ENCODE data around the gene IL34. TPM values are rescaled to one million over a fixed set of nuclear protein-coding genes. Genes with fewer than 3 reads are reported as not detected.

IL34 gene
- total and polyA plus RNA-seq, 2 of the 13 experiments (the other 11 are each of a cell fraction or from before 2014, with no cell fraction given): 1.2 to 1.3 TPM

- TF ChIP-seq AFF4 (CRISPR knock-in tag; IDR thresholded peaks at IDR 0.05): no peak
- TF ChIP-seq NR2C2 (CRISPR knock-in tag; IDR thresholded peaks at IDR 0.05; ENCODE audit: borderline replicate concordance): no peak
- TF ChIP-seq ZNF430 (CRISPR knock-in tag; IDR thresholded peaks at IDR 0.05): no peak
- TF ChIP-seq ZNF230 (CRISPR knock-in tag; IDR thresholded peaks at IDR 0.05): peak; percentile 57; the same call in 1 of the 2 replicates
- TF ChIP-seq SALL2 (CRISPR knock-in tag; IDR thresholded peaks at IDR 0.05): no peak
- TF ChIP-seq FOXJ3 (CRISPR knock-in tag; IDR thresholded peaks at IDR 0.05; ENCODE audit: borderline replicate concordance): no peak
- no peak for TF ChIP-seq ZNF44 (CRISPR knock-in tag; IDR thresholded peaks at IDR 0.05)
- 0 out of 2 replicates have a peak, but pooled peaks have one; percentile 2 for TF ChIP-seq MXD4 (CRISPR knock-in tag; IDR thresholded peaks at IDR 0.05)
- no peak for TF ChIP-seq MATR3 (CRISPR knock-in tag; IDR thresholded peaks at IDR 0.05)
- no peak for TF ChIP-seq FOXC1 (CRISPR knock-in tag; IDR thresholded peaks at IDR 0.05; ENCODE audit: borderline replicate concordance)
- 0 out of 2 replicates have a peak, but pooled peaks have one; percentile 40 for TF ChIP-seq CC2D1A (CRISPR knock-in tag; IDR thresholded peaks at IDR 0.05)
- peak; percentile 32; the same call in 1 of the 2 replicates for TF ChIP-seq KLF6 (CRISPR knock-in tag; IDR thresholded peaks at IDR 0.05)
- no peak for TF ChIP-seq ZNF781 (CRISPR knock-in tag; IDR thresholded peaks at IDR 0.05; ENCODE audit: borderline replicate concordance, not compliant biosample characterization)
- no peak for TF ChIP-seq ZNF580 (CRISPR knock-in tag; IDR thresholded peaks at IDR 0.05; ENCODE audit: borderline replicate concordance, low read depth)
- TF ChIP-seq ZNF253 (CRISPR knock-in tag; IDR thresholded peaks at IDR 0.05; ENCODE audit: borderline replicate concordance): no peak
- TF ChIP-seq CHCHD3 (CRISPR knock-in tag; IDR thresholded peaks at IDR 0.05): 0 out of 2 replicates have a peak, but pooled peaks have one; percentile 49
Measured at GRCh38 chr16:70685061-70685937, 38.9 kb downstream of the IL34 start (continued).
